HTERT RPE-1 (cell line): ENCODE results near the gene ZBTB16.

Source experiments
- in situ Hi-C: fragments of 300-500 bp; cut with MboI; formaldehyde crosslinking; loops from 4 replicates; pipeline ENCODE4 v1.14.3; 2020; ENCODE audit warnings: low sequenced_read_pairs

The ZBTB16 gene

GRCh38 chr11:114099392-114100178 lies 40.1 kb downstream of the ZBTB16 start:
- in situ Hi-C loops = no loop called here

DNA sequence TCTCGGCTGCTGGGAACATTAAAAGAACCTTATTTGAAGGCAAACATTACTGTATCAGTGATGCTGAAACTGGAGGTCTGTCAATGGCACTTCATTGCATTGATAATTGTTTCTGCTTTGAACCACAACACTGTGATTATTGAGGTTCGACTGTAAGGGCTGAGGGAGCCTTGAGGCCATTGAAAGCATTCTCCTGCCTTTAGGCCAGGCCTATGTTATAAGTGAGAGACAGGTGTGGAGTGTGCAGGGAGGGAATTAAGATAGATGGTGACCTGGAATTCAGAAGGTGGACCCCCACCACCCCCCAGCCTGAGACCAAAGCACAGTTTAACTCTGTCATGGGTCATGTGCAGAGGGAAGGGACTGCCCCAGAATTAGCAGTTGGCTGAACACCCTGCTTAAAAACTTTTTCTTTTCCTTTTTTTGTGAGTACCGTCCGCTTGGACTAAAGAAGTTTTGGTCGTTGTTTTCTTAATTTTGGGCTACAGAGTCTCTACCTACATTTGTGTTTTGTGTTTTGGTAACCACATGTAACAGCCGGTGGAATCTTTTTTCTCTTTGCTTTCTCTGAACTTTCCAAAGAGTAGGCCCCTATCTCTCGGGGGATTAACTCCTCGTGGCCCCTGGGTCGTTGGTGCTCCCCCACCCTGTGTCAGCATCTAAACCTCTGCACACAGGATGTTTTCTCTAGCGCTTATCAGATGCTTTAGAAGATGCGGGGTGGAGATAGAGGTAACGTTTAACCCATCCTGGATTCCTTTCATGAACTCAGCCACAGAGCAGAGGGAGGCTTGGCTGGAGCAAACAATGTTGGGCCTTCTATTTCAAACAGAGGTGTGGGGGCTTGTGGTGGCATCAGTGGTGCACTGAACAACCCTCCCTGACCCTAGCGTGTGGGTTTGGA lies 43.7 kb downstream of the ZBTB16 start:
- in situ Hi-C loops = no loop called here

GRCh38 chr11:114105611-114106010 lies 46.1 kb downstream of the ZBTB16 start:
- in situ Hi-C loops = no loop called here

GRCh38 chr11:114106047-114106446 lies 46.5 kb downstream of the ZBTB16 start:
- in situ Hi-C loops = no loop called here

DNA sequence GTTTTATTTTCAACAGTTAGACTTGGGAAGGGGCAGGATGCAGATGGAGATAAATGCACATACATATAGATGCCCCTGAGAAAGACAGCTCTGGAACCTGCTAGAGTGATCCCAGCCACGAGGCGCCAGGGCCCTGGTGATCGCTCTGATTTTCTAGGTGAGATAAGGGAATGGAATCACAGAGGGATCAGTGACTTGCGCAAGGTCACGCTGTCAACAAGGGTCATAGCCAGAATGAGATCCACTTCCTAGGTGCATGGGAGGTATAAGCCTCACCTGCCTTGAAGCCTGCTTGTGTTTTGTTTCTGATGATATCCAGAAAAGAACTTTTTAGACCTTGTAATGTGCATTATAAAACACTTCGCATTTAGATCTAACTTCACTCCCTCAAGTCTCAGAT lies 47.5 kb downstream of the ZBTB16 start:
- in situ Hi-C loops = no loop called here

DNA sequence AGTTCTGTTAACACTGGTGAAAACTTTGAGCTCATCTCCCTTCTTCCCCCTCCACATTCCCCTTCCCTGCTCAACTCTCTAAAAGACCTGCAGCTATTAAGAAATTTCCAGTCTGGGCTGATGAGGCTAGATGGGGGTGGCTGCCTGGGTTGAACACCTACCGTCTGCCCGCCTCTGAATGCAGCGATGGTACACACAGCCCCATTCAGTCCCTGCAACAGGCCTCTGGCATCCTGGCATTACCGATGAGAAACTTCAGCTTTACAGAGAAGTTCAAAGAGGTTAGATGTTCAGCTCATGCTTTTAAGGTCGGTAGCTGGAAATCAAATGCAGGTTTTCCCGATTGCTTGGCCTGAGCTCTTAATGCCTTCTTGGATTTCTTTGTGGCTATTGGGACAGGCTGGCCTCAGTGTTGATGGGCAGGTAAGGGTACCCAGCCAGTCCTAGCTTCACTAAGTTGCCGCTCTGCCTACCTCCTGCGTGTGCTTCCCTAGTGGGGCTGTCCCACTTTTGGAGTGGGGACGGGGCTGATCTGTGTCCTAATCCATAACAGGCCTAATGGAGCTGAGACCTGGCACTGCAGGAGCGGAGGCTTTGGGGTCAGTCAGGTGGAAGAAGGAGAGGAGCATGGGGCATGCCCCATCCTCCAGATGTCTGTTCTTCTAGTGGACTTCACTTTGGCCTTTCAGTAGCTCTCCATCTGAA lies 49.1 kb downstream of the ZBTB16 start:
- in situ Hi-C loops = no loop called here

GRCh38 chr11:114109206-114110090 lies 49.9 kb downstream of the ZBTB16 start:
- in situ Hi-C loops = no loop called here

GRCh38 chr11:114110123-114110522 lies 50.6 kb downstream of the ZBTB16 start:
- in situ Hi-C loops = no loop called here

DNA sequence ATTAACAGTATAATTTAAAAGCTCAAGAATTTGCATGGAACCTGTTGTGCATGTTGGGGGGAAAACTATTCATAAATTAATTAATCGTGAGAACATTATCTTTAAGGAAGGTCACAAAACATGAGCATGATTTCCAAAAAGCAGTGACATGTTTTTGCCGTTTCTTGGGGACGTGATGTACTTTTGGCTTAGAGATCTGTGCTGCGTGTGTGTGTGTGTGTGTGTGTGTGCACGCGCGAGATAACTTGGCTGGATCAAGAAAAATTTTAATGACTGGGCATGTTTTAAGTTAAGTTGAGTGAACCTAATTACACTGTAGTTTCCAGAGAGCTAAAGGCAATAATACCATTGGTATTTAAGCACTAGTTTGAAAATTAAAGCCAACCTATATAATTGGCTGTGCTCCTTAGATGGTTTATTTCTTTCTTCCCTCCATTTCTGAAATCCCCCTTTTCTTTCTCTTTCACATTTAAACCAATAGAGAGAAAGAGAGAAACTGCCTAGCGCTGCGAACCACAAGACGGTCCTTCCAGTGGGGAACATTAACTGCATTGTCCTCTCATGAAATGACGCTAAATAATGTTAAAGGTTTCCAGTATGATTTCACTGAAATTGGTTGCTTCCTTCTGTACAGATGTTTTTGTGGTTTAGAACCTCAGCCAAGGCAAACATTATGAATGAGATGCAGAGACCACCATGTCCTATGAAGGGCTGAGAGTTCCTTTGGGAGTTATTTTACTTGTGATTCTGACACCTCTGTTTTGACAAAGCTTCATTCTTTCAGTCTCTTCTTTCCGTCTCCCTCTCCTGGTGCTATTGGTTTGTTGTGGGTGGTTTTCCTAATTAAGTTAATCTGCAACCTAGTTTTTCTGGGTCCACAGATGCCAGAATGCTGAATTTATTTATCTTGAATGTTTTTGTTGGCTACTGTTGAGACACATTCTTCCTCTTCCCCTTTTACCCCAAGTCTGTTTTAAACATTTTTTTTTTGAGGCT lies 51.7 kb downstream of the ZBTB16 start:
- in situ Hi-C loops = no loop called here

GRCh38 chr11:114115451-114115928 lies 56.0 kb downstream of the ZBTB16 start:
- in situ Hi-C loops = no loop called here

DNA sequence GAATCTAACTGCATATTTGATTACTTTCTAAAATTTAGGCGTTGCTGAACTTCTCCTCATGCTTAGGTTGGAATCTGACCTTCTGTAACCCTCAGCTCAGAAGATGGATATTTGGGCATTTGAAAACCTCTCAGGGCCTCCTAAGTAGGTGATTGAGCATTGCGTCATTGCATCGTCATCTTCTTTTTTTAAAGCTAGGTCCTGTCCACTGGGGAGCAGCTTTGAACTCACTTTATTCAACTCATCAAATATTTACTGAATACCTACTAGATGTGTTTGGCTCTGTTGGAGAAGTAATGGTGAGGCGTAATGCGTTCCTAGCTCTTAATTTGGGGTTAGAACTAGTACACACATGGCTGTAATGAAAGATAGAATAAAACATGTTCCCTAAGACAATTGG lies 56.8 kb downstream of the ZBTB16 start:
- in situ Hi-C loops = no loop called here

GRCh38 chr11:114116800-114117199 lies 57.3 kb downstream of the ZBTB16 start:
- in situ Hi-C loops = no loop called here

DNA sequence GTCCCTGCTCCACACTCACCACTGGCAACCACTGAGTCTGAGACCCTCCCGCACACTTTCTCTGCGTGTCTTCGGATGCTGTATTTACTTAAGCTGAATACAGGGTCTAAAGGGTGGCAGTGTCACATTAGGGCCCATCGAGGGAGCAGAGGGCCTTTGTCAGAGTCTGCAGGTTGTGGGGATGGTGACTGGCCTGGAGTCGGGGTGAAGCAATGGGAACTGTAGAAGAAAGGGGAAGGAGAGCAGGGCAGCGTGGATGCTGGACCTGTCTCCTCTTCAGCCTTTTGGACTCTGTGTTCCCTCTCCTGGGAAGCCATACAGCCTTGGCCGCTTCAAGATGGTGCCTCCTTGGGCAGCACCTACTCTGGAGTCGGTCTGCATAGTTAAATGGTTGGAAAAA lies 61.1 kb downstream of the ZBTB16 start:
- in situ Hi-C loops = no loop called here

DNA sequence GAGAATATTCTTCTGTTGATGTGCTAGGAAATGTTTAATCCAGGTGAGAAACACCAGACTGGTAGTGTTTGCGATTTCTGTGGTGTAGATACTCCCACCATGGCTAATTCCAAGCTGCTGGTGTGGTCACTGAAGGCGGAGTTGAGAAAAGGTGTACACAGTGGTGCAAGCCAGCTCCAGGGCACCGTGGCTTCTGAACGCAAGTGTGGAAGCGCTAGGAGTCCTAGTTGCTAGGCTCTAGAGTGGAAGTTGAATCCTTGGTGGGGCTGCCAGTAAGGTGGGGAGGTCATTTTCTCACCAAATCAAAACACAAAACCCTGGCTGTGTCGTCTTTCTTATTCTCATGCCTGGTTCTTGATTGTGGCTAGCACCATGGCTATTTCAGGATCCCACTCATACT lies 61.6 kb downstream of the ZBTB16 start:
- in situ Hi-C loops = no loop called here

- in situ Hi-C loops = no loop called here
These were observed 62.4 kb downstream of the ZBTB16 start for GRCh38 chr11:114121804-114122504.

DNA sequence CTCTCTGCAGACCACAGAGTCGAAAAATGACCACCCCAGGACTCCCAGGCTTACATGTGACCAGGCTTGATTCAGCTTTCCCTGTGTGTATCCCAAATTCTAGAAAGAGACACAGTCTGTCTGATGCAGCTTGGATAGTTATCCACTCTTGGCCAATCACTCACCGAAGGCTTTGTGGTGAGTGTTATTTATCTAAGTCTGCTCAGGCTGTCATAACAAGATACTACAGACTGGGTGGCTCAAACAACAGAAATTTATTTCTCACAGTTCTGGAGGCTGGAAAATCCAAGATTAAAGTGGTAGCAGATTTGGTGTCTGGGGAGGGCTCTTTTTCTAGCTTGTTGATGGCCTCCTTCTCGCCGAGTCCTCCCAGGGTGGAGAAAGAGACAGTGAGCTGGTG lies 63.2 kb downstream of the ZBTB16 start:
- in situ Hi-C loops = no loop called here

DNA sequence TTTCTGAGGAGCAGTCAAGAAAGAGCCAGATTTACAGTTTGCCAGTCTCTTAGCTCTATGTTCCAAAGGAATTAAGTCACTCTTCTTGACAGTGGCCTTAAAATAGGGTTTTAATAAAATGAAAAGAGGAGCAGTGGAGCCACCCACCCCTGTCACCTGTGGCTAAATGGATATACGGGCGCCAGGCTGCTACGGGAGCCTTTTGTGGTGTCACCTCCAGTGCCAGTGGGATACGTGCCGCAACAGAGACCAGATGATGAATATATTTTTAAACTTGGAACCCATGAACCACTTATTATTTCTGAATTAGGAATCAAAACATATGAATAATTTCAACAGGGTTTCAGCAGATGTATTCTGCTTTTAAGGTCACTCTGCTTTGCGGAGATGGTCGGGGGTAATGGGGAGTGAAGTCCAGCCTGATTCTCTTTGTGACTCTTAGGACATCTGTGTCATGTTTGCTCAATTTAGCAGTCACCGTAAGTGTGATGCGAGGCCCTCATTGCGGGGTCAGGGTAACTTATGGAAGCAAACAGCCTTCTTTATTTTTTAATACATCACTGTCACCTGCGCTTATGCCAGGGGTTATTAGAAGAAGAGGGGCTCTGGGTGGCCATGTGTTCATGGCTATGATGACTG lies 64.3 kb downstream of the ZBTB16 start:
- in situ Hi-C loops = no loop called here

GRCh38 chr11:114124601-114125144 lies 65.2 kb downstream of the ZBTB16 start:
- in situ Hi-C loops = no loop called here
